Muscle layer of colon (tissue), 2 donors: ENCODE results near the gene DNMT3L.

Experiments used
- H3K27ac ChIP-seq: one replicate; pipeline ENCODE4 v1.7.0; 2013; ENCODE audit warnings: low read depth, mild to moderate bottlenecking, low read length, moderate library complexity
- H3K27me3 ChIP-seq, 2 donors: one replicate each; pipeline ENCODE4 v1.7.0; 2013; ENCODE audit warnings: low read length in 2 of 2, mild to moderate bottlenecking in 2 of 2; ENCODE audit not compliant: insufficient read depth in 2 of 2, control insufficient read depth in 1 of 2
- H3K36me3 ChIP-seq: one replicate; pipeline ENCODE4 v1.7.0; 2013; ENCODE audit warnings: mild to moderate bottlenecking, low read length; ENCODE audit not compliant: insufficient read depth
- H3K4me1 ChIP-seq: one replicate; pipeline ENCODE4 v1.7.0; 2013; ENCODE audit warnings: mild to moderate bottlenecking, low read length; ENCODE audit not compliant: insufficient read depth
- H3K4me3 ChIP-seq, 2 donors: one replicate each; pipeline ENCODE4 v1.7.0; 2013; ENCODE audit warnings: low read length in 2 of 2, low read depth in 1 of 2, mild to moderate bottlenecking in 1 of 2, moderate library complexity in 1 of 2
- H3K9ac ChIP-seq: one replicate; pipeline ENCODE4 v1.7.0; 2013; ENCODE audit warnings: low read length
- H3K9me3 ChIP-seq: one replicate; pipeline ENCODE4 v1.7.0; 2013; ENCODE audit warnings: mild to moderate bottlenecking, low read length
- donor health status: abdominal sarcoma.
- donor health status: Adenocarcinoma of cecum.

DNMT3L gene

GRCh38 chr21:44293551-44294231, 32.0 kb upstream of the DNMT3L start:
- Histone ChIP-seq H3K9me3 (no peaks in the 10 kb centered on the region), H3K4me3 (no peak overlapping the region), H3K27ac (no peak overlapping the region), H3K27me3 (peaks cover 0 to 24% of the 10 kb centered on the region in 2 donors), H3K9ac (no peak overlapping the region), H3K36me3 (no peaks in the 10 kb centered on the region), H3K4me1 (peaks cover 5% of the 10 kb centered on the region)

- Histone ChIP-seq H3K4me1 (peaks cover 1% of the 10 kb centered on the region), H3K27ac (no peak overlapping the region), H3K27me3 (peaks cover 0 to 29% of the 10 kb centered on the region in 2 donors), H3K9me3 (no peaks in the 10 kb centered on the region), H3K4me3 (no peak overlapping the region), H3K9ac (no peak overlapping the region), H3K36me3 (no peaks in the 10 kb centered on the region)
Observed at GRCh38 chr21:44292812-44293195, 31.1 kb upstream of the DNMT3L start.

GRCh38 chr21:44291936-44292811, 30.5 kb upstream of the DNMT3L start:
- H3K27ac ChIP-seq = no peak overlapping the region
- no peak overlapping the region for H3K4me3 ChIP-seq
- no peaks in the 10 kb centered on the region for H3K36me3 ChIP-seq
- H3K27me3 ChIP-seq = peaks cover 0 to 34% of the 10 kb centered on the region in 2 donors
- no peak overlapping the region for H3K9ac ChIP-seq
- no peaks in the 10 kb centered on the region for H3K9me3 ChIP-seq
- no peaks in the 10 kb centered on the region for H3K4me1 ChIP-seq

GRCh38 chr21:44291078-44291935, 29.6 kb upstream of the DNMT3L start:
- Histone ChIP-seq H3K4me3 (no peak overlapping the region), H3K27me3 (peaks cover 2 to 39% of the 10 kb centered on the region in 2 donors), H3K36me3 (no peaks in the 10 kb centered on the region), H3K27ac (no peak overlapping the region), H3K9ac (no peak overlapping the region), H3K4me1 (no peaks in the 10 kb centered on the region), H3K9me3 (no peaks in the 10 kb centered on the region)

GRCh38 chr21:44290327-44291077, 28.8 kb upstream of the DNMT3L start:
- Histone ChIP-seq H3K36me3 (no peaks in the 10 kb centered on the region), H3K9me3 (no peaks in the 10 kb centered on the region), H3K9ac (no peak overlapping the region), H3K27ac (no peak overlapping the region), H3K27me3 (peaks cover 4 to 40% of the 10 kb centered on the region in 2 donors), H3K4me1 (no peaks in the 10 kb centered on the region), H3K4me3 (no peak overlapping the region)

GRCh38 chr21:44289381-44290010, 27.8 kb upstream of the DNMT3L start:
- peaks cover 4 to 41% of the 10 kb centered on the region in 2 donors for H3K27me3 ChIP-seq
- no peak overlapping the region for H3K27ac ChIP-seq
- H3K4me3 ChIP-seq = no peak overlapping the region
- no peaks in the 10 kb centered on the region for H3K4me1 ChIP-seq
- H3K9me3 ChIP-seq = no peaks in the 10 kb centered on the region
- H3K36me3 ChIP-seq = no peaks in the 10 kb centered on the region
- H3K9ac ChIP-seq = no peak overlapping the region

GRCh38 chr21:44288251-44289110, 26.8 kb upstream of the DNMT3L start:
- no peaks in the 10 kb centered on the region for H3K36me3 ChIP-seq
- no peaks in the 10 kb centered on the region for H3K4me1 ChIP-seq
- H3K27me3 ChIP-seq = peaks cover 4 to 38% of the 10 kb centered on the region in 2 donors
- H3K9ac ChIP-seq = no peak overlapping the region
- H3K4me3 ChIP-seq = no peak overlapping the region
- H3K9me3 ChIP-seq = no peaks in the 10 kb centered on the region
- no peak overlapping the region for H3K27ac ChIP-seq

- H3K9ac ChIP-seq = no peak overlapping the region
- H3K9me3 ChIP-seq = no peaks in the 10 kb centered on the region
- H3K4me1 ChIP-seq = no peaks in the 10 kb centered on the region
- no peaks in the 10 kb centered on the region for H3K36me3 ChIP-seq
- H3K27me3 ChIP-seq = peaks cover 4 to 38% of the 10 kb centered on the region in 2 donors
- no peak overlapping the region for H3K27ac ChIP-seq
- no peak overlapping the region for H3K4me3 ChIP-seq
Observed at GRCh38 chr21:44286716-44287632, 25.3 kb upstream of the DNMT3L start.

- Histone ChIP-seq H3K4me1 (no peaks in the 10 kb centered on the region), H3K9ac (no peak overlapping the region), H3K36me3 (no peaks in the 10 kb centered on the region), H3K27ac (no peak overlapping the region), H3K27me3 (peaks cover 4 to 38% of the 10 kb centered on the region in 2 donors), H3K4me3 (no peak overlapping the region), H3K9me3 (no peaks in the 10 kb centered on the region)
Observed at GRCh38 chr21:44286086-44286715, 24.5 kb upstream of the DNMT3L start.
